Brain microvascular endothelial cell (primary cell): ENCODE results near the gene TIMM17B.
A peak's percentile ranks its signal among the peaks of the same experiment; 100 is the strongest.
"Not testable (repeated sequence)": the region's sequence is repeated elsewhere in the genome, so short reads cannot be mapped to it uniquely, and the experiment has no call there.

Experiments
- DNase-seq: peaks from one replicate; pipeline ENCODE4 v3.0.0-alpha.2; 2020
- H3K27ac ChIP-seq: fragments of 250-450 bp; sonication (Bioruptor Pico); 2 replicates; pipeline ENCODE4 v1.5.1; 2020; ENCODE audit warnings: mild to moderate bottlenecking, moderate library complexity
- H3K27me3 ChIP-seq: fragments of 250-450 bp; sonication (Bioruptor Pico); replicated peaks from 2 replicates; pipeline ENCODE4 v1.5.1; 2020; ENCODE audit warnings: mild to moderate bottlenecking
- H3K36me3 ChIP-seq: fragments of 250-450 bp; sonication (Bioruptor Pico); replicated peaks from 2 replicates; pipeline ENCODE4 v1.5.1; 2020; ENCODE audit warnings: mild to moderate bottlenecking
- H3K4me3 ChIP-seq: 2 replicates; pipeline ENCODE4 v1.5.1; 2011; ENCODE audit warnings: low read depth, mild to moderate bottlenecking, control low read depth, low read length, moderate library complexity
- CTCF ChIP-seq: IDR thresholded peaks from 2 replicates; pipeline ENCODE4 v1.5.1; 2011; ENCODE audit warnings: low read depth, mild to moderate bottlenecking, moderate library complexity, low read length, control low read depth, inconsistent platforms; ENCODE audit errors: missing control alignments
- in situ Hi-C: cut with HindIII; loops from 2 replicates; pipeline ENCODE4 v1.10.0; 2017; ENCODE audit warnings: low sequenced_read_pairs, low pct_ligation_motif_present

The TIMM17B gene

GRCh38 chrX:48893556-48894348, 3.8 kb downstream of the TIMM17B start:
- in situ Hi-C loops = no loop called here
- no peak for DNase-seq
- H3K36me3 ChIP-seq = no peaks in the 10 kb centered on the region
- H3K4me3 ChIP-seq = no peak overlapping the region
- no peak overlapping the region for H3K27ac ChIP-seq
- H3K27me3 ChIP-seq = no peaks in the 10 kb centered on the region
- TF ChIP-seq CTCF = no peak

GRCh38 chrX:48892896-48893295, 4.7 kb downstream of the TIMM17B start:
- H3K4me3 ChIP-seq = no peak overlapping the region
- no peaks in the 10 kb centered on the region for H3K36me3 ChIP-seq
- no peak for TF ChIP-seq CTCF
- H3K27ac ChIP-seq = no peak overlapping the region
- in situ Hi-C loops = no loop called here
- no peaks in the 10 kb centered on the region for H3K27me3 ChIP-seq
- DNase-seq = no peak

GRCh38 chrX:48891402-48892288, 5.9 kb downstream of the TIMM17B start:
- peak; percentile 72 for DNase-seq
- no peaks in the 10 kb centered on the region for H3K36me3 ChIP-seq
- no peak overlapping the region for H3K27ac ChIP-seq
- in situ Hi-C loops = no loop called here
- peak overlapping the region; percentile 49 for H3K4me3 ChIP-seq
- peak; percentile 66 for TF ChIP-seq CTCF
- no peaks in the 10 kb centered on the region for H3K27me3 ChIP-seq

GRCh38 chrX:48890934-48891401, 6.6 kb downstream of the TIMM17B start:
- TF ChIP-seq CTCF = no peak
- Histone ChIP-seq H3K4me3 (peak overlapping the region; percentile 49), H3K36me3 (no peaks in the 10 kb centered on the region), H3K27me3 (no peaks in the 10 kb centered on the region), H3K27ac (no peak overlapping the region)
- DNase-seq = no peak
- in situ Hi-C loops = no loop called here

- no peak for TF ChIP-seq CTCF
- no peak for DNase-seq
- no peaks in the 10 kb centered on the region for H3K27me3 ChIP-seq
- in situ Hi-C loops = no loop called here
- H3K4me3 ChIP-seq = peak overlapping the region; percentile 49
- no peaks in the 10 kb centered on the region for H3K36me3 ChIP-seq
- no peak overlapping the region for H3K27ac ChIP-seq
These were observed 7.2 kb downstream of the TIMM17B start for GRCh38 chrX:48890296-48890925.

GRCh38 chrX:48886586-48886985, 11.0 kb downstream of the TIMM17B start:
- H3K36me3 ChIP-seq, H3K4me3 ChIP-seq, H3K27ac ChIP-seq, in situ Hi-C loops, H3K27me3 ChIP-seq, DNase-seq: not testable (repeated sequence)
